ENCODE results near the gene CAMKK2.

CAMKK2 gene

DNA sequence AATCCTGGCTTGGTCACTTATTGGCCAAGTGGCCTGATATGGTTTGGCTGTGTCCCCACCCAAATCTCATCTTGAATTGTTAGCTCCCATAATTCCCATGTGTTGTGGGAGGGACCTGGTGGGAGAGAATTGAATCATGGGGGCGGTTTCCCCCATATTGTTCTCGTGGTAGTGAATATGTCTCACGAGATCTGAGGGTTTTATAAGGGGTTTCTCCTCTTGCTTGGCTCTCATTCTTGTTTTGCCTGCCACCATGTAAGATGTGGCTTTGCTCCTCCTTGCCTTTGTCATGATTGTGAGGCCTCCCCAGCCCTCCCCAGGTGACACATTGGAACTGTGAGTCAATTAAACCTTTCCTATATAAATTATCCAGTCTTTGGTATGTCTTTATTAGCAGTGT is 105.4 kb downstream of the CAMKK2 start:
- no peak overlapping the region for H2AFZ ChIP-seq (ENCODE audit: low read depth, low read length)
- no peaks in the 10 kb centered on the region for H4K20me1 ChIP-seq (ENCODE audit: insufficient read depth, low read length)
- peaks cover 15% of the 10 kb centered on the region for H3K4me1 ChIP-seq (ENCODE audit: low read length)
- H3K4me3 ChIP-seq (ENCODE audit: low read length) = no peak overlapping the region
- H3K79me2 ChIP-seq (ENCODE audit: low read length) = no peaks in the 10 kb centered on the region
- no peaks in the 10 kb centered on the region for H3K36me3 ChIP-seq (replicated peaks; ENCODE audit: low read depth, low read length)
- H3K4me2 ChIP-seq (ENCODE audit: low read length) = no peak overlapping the region
- no peak overlapping the region for H3K27ac ChIP-seq (ENCODE audit: low read length)
- TF ChIP-seq, protein P1, sequence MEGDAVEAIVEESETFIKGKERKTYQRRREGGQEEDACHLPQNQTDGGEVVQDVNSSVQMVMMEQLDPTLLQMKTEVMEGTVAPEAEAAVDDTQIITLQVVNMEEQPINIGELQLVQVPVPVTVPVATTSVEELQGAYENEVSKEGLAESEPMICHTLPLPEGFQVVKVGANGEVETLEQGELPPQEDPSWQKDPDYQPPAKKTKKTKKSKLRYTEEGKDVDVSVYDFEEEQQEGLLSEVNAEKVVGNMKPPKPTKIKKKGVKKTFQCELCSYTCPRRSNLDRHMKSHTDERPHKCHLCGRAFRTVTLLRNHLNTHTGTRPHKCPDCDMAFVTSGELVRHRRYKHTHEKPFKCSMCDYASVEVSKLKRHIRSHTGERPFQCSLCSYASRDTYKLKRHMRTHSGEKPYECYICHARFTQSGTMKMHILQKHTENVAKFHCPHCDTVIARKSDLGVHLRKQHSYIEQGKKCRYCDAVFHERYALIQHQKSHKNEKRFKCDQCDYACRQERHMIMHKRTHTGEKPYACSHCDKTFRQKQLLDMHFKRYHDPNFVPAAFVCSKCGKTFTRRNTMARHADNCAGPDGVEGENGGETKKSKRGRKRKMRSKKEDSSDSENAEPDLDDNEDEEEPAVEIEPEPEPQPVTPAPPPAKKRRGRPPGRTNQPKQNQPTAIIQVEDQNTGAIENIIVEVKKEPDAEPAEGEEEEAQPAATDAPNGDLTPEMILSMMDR (IDR thresholded peaks at IDR 0.05; ENCODE audit: low read depth, low read length) = no peak
- TF ChIP-seq EZH2phosphoT487 (IDR thresholded peaks at IDR 0.05; ENCODE audit: low read depth) = no peak
- H3K9ac ChIP-seq (ENCODE audit: low read length) = no peak overlapping the region
- H3K9me3 ChIP-seq (ENCODE audit: insufficient read depth, low read length) = no peaks in the 10 kb centered on the region
- H3K27me3 ChIP-seq (ENCODE audit: low read depth, low read length) = no peaks in the 10 kb centered on the region

DNA sequence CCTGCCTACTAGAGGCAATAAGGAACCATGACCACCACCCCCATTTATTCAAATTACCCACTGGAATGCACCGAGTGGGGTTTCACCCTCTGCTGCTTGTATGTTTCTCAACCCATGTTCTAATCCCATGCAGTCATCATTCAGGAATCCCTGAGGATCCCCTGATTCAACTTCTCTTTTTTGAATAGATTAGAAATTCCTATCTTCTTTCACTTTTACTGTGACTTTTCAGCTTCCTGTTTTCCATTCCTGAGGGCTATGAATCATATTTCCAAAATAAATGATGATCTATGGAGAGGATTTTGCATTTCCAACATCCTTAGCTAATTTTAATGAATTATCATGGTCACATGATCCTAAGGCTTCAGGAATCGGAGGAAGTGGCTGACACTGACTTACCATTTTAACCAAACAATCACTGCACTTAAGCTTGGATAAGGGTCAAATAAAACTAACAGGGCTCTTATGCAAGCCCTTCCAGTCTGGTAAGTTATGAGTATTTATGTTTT is 105.9 kb downstream of the CAMKK2 start:
- H2AFZ ChIP-seq (ENCODE audit: low read depth, low read length) = no peak overlapping the region
- no peaks in the 10 kb centered on the region for H4K20me1 ChIP-seq (ENCODE audit: insufficient read depth, low read length)
- H3K9me3 ChIP-seq (ENCODE audit: insufficient read depth, low read length) = no peaks in the 10 kb centered on the region
- TF ChIP-seq, protein P1 (IDR thresholded peaks at IDR 0.05; ENCODE audit: low read depth, low read length) = no peak
- no peak for TF ChIP-seq EZH2phosphoT487 (IDR thresholded peaks at IDR 0.05; ENCODE audit: low read depth)
- no peaks in the 10 kb centered on the region for H3K27me3 ChIP-seq (ENCODE audit: low read depth, low read length)
- H3K36me3 ChIP-seq (replicated peaks; ENCODE audit: low read depth, low read length) = no peaks in the 10 kb centered on the region
- H3K4me1 ChIP-seq (ENCODE audit: low read length) = peaks cover 20% of the 10 kb centered on the region
- no peak overlapping the region for H3K4me3 ChIP-seq (ENCODE audit: low read length)
- H3K27ac ChIP-seq (ENCODE audit: low read length) = no peak overlapping the region
- peak overlapping the region; percentile 7; the same call in 1 of the 2 replicates for H3K4me2 ChIP-seq (ENCODE audit: low read length)
- no peaks in the 10 kb centered on the region for H3K79me2 ChIP-seq (ENCODE audit: low read length)
- H3K9ac ChIP-seq (ENCODE audit: low read length) = no peak overlapping the region

DNA sequence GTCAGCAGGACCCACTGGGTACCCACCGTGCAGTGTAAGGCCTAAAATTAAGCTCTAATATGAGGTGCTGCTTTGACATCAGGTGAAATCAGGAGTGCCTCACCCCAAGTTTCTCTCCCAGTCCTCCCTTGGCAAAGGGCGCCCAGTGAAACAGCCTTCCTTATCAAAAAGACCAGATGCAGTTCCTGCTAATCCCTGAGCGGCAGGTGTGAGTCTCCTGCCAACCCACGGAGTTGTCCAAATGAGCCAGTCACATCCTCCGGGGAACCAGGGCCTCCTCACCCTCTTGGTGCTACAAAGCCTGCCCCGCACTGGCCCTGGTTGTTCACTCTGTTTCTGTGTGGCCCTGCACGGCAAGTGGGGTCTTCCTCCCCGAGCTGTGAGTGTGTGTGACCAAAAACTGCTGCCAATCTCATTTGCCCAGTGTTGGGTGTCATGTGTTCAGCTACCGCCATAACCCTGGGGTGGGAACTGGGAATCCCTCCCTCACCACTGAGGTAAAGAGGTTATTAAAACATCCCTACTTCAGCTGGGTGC is 106.8 kb downstream of the CAMKK2 start:
- no peaks in the 10 kb centered on the region for H4K20me1 ChIP-seq (ENCODE audit: insufficient read depth, low read length)
- no peak overlapping the region for H3K27ac ChIP-seq (ENCODE audit: low read length)
- H3K4me1 ChIP-seq (ENCODE audit: low read length) = peaks cover 28% of the 10 kb centered on the region
- H2AFZ ChIP-seq (ENCODE audit: low read depth, low read length) = no peak overlapping the region
- no peaks in the 10 kb centered on the region for H3K36me3 ChIP-seq (replicated peaks; ENCODE audit: low read depth, low read length)
- no peak overlapping the region for H3K4me3 ChIP-seq (ENCODE audit: low read length)
- H3K4me2 ChIP-seq (ENCODE audit: low read length) = no peak overlapping the region
- no peak for TF ChIP-seq EZH2phosphoT487 (IDR thresholded peaks at IDR 0.05; ENCODE audit: low read depth)
- TF ChIP-seq, protein P1 (IDR thresholded peaks at IDR 0.05; ENCODE audit: low read depth, low read length) = no peak
- H3K27me3 ChIP-seq (ENCODE audit: low read depth, low read length) = no peaks in the 10 kb centered on the region
- H3K9me3 ChIP-seq (ENCODE audit: insufficient read depth, low read length) = no peaks in the 10 kb centered on the region
- no peaks in the 10 kb centered on the region for H3K79me2 ChIP-seq (ENCODE audit: low read length)
- no peak overlapping the region for H3K9ac ChIP-seq (ENCODE audit: low read length)

DNA sequence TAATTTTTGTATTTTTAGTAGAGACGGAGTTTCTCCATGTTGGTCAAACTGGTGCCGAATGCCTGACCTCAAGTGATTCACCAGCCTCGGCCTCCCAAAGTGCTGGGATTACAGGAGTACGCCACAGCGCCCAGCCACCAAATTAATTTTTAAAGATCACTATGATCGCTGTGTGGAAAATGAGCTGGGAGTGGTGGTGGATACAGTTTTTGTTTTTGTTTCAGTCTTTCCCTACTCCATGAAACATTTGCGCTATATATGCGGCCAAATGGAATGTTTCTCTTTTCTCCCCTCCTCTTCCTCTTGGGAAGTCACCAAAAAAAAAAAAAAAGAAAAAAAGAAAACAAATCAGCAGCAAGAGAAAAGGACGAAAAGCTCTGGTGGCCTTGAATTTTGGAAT is 107.4 kb downstream of the CAMKK2 start:
- H3K9ac ChIP-seq (ENCODE audit: low read length) = no peak overlapping the region
- H2AFZ ChIP-seq (ENCODE audit: low read depth, low read length) = no peak overlapping the region
- no peak overlapping the region for H3K27ac ChIP-seq (ENCODE audit: low read length)
- H3K4me3 ChIP-seq (ENCODE audit: low read length) = no peak overlapping the region
- no peaks in the 10 kb centered on the region for H3K9me3 ChIP-seq (ENCODE audit: insufficient read depth, low read length)
- H3K4me2 ChIP-seq (ENCODE audit: low read length) = no peak overlapping the region
- H3K4me1 ChIP-seq (ENCODE audit: low read length) = peaks cover 28% of the 10 kb centered on the region
- H3K79me2 ChIP-seq (ENCODE audit: low read length) = no peaks in the 10 kb centered on the region
- H4K20me1 ChIP-seq (ENCODE audit: insufficient read depth, low read length) = no peaks in the 10 kb centered on the region
- TF ChIP-seq, protein P1 (IDR thresholded peaks at IDR 0.05; ENCODE audit: low read depth, low read length) = no peak
- TF ChIP-seq EZH2phosphoT487 (IDR thresholded peaks at IDR 0.05; ENCODE audit: low read depth) = no peak
- H3K36me3 ChIP-seq (replicated peaks; ENCODE audit: low read depth, low read length) = no peaks in the 10 kb centered on the region
- no peaks in the 10 kb centered on the region for H3K27me3 ChIP-seq (ENCODE audit: low read depth, low read length)

All from OCI-LY3 (cell line).